ENCODE data around the gene GRK4.

DNA sequence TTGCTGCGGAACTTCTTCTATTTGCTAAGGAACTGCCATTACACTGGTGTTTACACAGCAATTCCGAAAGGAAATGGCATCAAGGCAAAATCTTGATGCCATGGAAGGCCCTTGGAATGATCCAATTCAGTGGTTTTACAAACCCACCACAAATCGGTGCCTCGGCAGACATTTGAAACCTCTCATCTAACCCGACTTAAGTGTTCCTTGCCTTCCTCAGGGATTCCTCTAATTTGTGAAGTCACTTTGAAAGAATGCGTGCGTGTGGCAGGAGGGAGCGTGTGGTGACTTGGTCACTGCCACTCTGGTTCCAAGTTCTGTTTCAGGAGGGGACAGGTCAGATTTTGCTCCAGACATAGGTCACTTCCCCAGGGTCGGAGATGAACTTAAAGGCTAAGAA is 4.9 kb upstream of the GRK4 start:
- TF ChIP-seq, protein P1, sequence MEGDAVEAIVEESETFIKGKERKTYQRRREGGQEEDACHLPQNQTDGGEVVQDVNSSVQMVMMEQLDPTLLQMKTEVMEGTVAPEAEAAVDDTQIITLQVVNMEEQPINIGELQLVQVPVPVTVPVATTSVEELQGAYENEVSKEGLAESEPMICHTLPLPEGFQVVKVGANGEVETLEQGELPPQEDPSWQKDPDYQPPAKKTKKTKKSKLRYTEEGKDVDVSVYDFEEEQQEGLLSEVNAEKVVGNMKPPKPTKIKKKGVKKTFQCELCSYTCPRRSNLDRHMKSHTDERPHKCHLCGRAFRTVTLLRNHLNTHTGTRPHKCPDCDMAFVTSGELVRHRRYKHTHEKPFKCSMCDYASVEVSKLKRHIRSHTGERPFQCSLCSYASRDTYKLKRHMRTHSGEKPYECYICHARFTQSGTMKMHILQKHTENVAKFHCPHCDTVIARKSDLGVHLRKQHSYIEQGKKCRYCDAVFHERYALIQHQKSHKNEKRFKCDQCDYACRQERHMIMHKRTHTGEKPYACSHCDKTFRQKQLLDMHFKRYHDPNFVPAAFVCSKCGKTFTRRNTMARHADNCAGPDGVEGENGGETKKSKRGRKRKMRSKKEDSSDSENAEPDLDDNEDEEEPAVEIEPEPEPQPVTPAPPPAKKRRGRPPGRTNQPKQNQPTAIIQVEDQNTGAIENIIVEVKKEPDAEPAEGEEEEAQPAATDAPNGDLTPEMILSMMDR (IDR thresholded peaks at IDR 0.05) = no peak
- no peak for TF ChIP-seq POLR2A (IDR thresholded peaks at IDR 0.05)
